ENCODE measurements around the gene FNBP1. TPM values are rescaled to one million over a fixed set of nuclear protein-coding genes. Genes with fewer than 3 reads are reported as not detected.

Gene FNBP1
- total RNA-seq, 3 donors from 2014 or later, result 40.9 to 176 (median 42.0) TPM

DNA sequence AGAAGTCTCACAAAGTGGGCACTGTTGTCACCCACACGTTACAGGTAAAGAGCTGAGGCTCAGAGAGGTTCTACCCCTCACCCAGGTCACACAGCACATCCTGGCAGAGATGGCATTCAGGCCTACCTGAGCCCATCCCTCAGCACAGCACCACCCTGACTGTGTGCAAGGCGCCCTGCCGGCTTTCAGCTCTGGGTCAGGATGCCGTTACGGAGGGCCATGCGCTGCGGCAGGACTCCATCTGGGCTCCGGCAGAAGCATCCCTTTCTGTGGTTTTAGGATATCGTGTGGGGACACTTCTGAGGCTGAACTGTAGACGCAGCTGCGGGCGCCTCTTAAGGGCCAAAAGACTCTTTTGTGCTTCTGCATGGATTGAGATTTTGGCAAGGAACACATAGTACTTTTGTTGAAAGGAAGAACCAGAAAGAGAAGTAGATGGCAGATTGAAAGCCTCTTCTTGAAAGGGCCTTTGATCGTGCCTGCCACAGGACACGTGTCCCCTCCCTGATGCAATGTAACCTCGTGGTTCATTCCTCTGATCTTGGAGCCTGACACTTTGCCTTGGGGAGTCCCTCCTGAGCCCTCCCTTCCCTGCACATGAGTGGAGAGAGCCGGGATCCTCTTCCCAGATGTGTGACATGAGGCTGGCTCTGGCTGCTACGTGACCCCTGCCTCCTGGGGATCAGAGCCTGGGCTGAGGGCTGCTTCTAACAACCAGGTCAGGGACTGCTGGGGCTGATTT is 176.4 kb downstream of the FNBP1 start:
- no peaks in the 10 kb centered on the region for H3K9me3 ChIP-seq
- H3K4me3 ChIP-seq, result no peak overlapping the region
- TF ChIP-seq, protein P1, sequence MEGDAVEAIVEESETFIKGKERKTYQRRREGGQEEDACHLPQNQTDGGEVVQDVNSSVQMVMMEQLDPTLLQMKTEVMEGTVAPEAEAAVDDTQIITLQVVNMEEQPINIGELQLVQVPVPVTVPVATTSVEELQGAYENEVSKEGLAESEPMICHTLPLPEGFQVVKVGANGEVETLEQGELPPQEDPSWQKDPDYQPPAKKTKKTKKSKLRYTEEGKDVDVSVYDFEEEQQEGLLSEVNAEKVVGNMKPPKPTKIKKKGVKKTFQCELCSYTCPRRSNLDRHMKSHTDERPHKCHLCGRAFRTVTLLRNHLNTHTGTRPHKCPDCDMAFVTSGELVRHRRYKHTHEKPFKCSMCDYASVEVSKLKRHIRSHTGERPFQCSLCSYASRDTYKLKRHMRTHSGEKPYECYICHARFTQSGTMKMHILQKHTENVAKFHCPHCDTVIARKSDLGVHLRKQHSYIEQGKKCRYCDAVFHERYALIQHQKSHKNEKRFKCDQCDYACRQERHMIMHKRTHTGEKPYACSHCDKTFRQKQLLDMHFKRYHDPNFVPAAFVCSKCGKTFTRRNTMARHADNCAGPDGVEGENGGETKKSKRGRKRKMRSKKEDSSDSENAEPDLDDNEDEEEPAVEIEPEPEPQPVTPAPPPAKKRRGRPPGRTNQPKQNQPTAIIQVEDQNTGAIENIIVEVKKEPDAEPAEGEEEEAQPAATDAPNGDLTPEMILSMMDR (IDR thresholded peaks at IDR 0.05), result no peak
- no peak for ATAC-seq
- no peaks in the 10 kb centered on the region for H3K4me1 ChIP-seq (ENCODE audit: low read depth)
- no peak for DNase-seq
- intact Hi-C loops (cut with DNase I, micrococcal nuclease), result no loop called here
- H3K36me3 ChIP-seq (ENCODE audit: low read depth), result no peaks in the 10 kb centered on the region

DNA sequence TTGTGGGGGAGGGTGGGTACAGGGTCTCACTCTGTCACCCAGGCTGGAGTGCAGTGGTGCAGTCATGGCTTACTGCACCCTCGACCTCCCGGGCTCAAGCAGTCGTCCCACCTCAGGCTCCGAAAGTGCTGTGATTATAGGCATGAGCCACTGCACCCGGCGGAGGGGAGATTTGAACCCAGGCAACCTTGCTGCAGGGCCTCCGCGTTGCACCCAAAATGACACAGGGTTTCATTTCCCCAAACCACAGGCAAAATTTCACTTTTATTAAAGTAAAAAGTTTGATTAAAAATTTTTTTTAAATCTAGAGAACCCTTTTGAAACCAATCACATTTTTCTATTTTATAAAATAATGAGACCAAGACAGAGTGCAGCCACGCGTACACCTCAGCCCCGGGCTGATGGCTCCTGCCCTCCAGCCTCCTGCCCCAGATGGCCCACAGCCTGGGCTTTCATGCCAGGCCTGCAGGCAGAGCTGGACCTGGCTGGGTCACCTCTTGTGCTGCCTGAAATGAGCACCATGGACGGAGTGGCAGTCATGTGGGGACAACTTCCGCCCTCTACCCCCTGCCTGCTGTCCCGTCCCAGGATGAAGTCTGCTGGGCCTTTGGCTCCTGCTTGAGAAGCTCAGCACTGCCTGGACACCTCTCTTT is 177.2 kb downstream of the FNBP1 start:
- Histone ChIP-seq H3K4me3 (no peak overlapping the region), H3K36me3 (ENCODE audit: low read depth) (no peaks in the 10 kb centered on the region), H3K9me3 (no peaks in the 10 kb centered on the region), H3K4me1 (ENCODE audit: low read depth) (no peaks in the 10 kb centered on the region)
- TF ChIP-seq, protein P1 (IDR thresholded peaks at IDR 0.05), result no peak
- DNase-seq (no peak), ATAC-seq (no peak)
- intact Hi-C loops (cut with DNase I, micrococcal nuclease), result no loop called here

DNA sequence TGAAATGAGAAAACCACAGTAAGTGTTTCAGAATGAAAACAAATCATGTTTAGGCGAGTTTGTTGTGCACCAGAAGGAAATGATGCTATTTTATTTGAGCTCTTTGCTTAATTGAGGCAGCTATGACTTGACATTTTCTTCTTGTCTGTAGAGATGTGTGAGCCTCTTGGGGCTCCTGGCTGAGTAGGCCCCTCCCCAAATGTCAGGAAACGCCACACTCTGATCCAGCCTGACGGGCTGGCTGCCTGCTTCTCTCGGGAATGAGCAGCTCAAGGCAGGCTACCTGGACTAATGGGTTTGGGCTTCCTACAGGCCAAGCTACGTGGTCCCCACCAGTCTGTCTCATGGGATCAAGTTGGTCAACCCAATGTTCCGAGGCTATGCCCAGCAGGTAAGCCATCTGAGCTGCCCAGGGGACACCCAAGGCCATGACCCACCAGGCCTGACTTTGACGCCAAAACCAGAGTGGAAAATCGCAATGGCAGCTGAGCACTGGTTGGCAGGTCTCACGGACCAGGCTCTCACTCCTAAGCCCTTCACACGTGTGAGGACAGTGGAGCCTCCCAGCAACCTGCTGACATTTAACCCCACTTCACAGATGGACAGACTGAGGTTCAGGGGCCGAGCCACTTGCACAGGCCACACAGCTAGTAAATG is 177.9 kb downstream of the FNBP1 start:
- ATAC-seq (no peak), DNase-seq (no peak)
- TF ChIP-seq, protein P1 (IDR thresholded peaks at IDR 0.05), result no peak
- no peaks in the 10 kb centered on the region for H3K36me3 ChIP-seq (ENCODE audit: low read depth)
- no peaks in the 10 kb centered on the region for H3K9me3 ChIP-seq
- intact Hi-C loops (cut with DNase I, micrococcal nuclease), result no loop called here
- no peak overlapping the region for H3K4me3 ChIP-seq
- no peaks in the 10 kb centered on the region for H3K4me1 ChIP-seq (ENCODE audit: low read depth)

DNA sequence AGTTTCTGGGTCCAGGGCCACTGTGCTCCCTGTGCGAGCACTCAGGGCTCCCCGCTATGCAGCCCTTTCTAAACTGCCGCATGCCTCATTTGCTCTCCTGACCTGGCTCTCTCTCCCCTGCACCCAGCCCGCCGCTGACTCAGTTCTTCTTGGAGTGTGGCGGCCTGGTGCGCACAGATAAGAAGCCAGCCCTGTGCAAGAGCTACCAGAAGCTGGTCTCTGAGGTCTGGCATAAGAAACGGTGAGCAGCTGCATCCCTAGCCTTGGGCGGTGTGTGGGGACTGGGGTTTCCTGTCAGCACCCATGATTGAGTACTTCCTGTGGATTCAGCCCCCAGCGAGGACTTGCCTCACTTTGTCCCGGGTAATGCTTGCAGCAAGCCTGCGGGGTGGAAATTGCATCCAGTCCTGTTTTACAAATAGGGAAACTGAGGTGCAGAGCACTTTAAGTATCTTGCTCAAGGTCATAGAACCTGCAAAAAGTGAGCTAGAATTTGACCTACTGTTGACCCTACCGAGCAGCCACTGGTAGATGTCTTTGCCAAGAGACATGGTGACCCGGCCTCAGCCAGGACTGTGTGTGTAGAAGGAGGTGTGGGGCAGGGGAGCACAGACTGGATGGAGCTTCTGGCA is 179.8 kb downstream of the FNBP1 start:
- ATAC-seq, result peak; percentile 72
- intact Hi-C loops (cut with DNase I, micrococcal nuclease), result no loop called here
- no peaks in the 10 kb centered on the region for H3K4me1 ChIP-seq (ENCODE audit: low read depth)
- no peaks in the 10 kb centered on the region for H3K36me3 ChIP-seq (ENCODE audit: low read depth)
- peak; percentile 29 to 80 (median 51) for DNase-seq
- TF ChIP-seq, protein P1 (IDR thresholded peaks at IDR 0.05), result no peak
- H3K9me3 ChIP-seq, result no peaks in the 10 kb centered on the region
- H3K4me3 ChIP-seq, result no peak overlapping the region

DNA sequence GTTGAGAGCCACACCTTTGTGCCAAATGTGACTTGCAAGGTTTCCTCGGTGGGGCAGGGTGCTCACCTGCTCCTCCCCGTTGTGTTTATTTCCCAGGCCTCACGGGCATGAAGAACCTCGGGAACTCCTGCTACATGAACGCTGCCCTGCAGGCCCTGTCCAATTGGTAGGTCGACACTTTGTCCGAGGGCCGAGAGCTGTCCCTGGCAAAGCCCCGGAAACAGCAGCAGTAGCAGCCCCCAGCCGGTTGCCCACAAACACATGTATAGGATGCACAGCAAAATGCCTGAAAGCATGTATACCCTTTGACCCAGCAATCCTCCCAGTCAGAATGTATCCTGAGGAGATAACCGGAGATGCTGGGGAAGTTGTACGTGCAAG is 181.6 kb downstream of the FNBP1 start:
- ATAC-seq (no peak), DNase-seq (no peak)
- intact Hi-C loops (cut with DNase I, micrococcal nuclease), result no loop called here
- Histone ChIP-seq H3K4me1 (ENCODE audit: low read depth) (no peaks in the 10 kb centered on the region), H3K9me3 (no peaks in the 10 kb centered on the region), H3K4me3 (no peak overlapping the region), H3K36me3 (ENCODE audit: low read depth) (no peaks in the 10 kb centered on the region)
- TF ChIP-seq, protein P1 (IDR thresholded peaks at IDR 0.05), result no peak
